ENCODE results near the gene TMPRSS13. TPM values are rescaled to one million over a fixed set of nuclear protein-coding genes. Genes with fewer than 3 reads are reported as not detected.

The TMPRSS13 gene
- polyA plus RNA-seq, 1 experiment = not detected

- Histone ChIP-seq H3K9me3 (ENCODE audit: control insufficient read depth, insufficient read depth, low read length) (no peaks in the 10 kb centered on the region), H3K4me3 (ENCODE audit: low read depth, low read length) (no peak overlapping the region), H3K27me3 (ENCODE audit: control insufficient read depth, insufficient read depth, low read length) (peaks cover 19% of the 10 kb centered on the region), H3K27ac (ENCODE audit: low read depth, low read length) (no peak overlapping the region)
- no peak for TF ChIP-seq CTCF (IDR thresholded peaks at IDR 0.05; ENCODE audit: low read depth, low read length)
- no peak for DNase-seq (ENCODE audit: low read depth, low spot score)
- CTCF ChIA-PET = interaction anchor here (3.2 kb wide), 1 partner anchor 14 kb away, joined by 16 read pairs; no protein-coding TSS in a partner anchor
- POLR2A ChIA-PET = no interaction called here
Measured at GRCh38 chr11:117933475-117933874, 4.3 kb upstream of the TMPRSS13 start.

GRCh38 chr11:117932947-117933346 lies 3.7 kb upstream of the TMPRSS13 start:
- no peak for TF ChIP-seq CTCF (IDR thresholded peaks at IDR 0.05; ENCODE audit: low read depth, low read length)
- Histone ChIP-seq H3K9me3 (ENCODE audit: control insufficient read depth, insufficient read depth, low read length) (no peaks in the 10 kb centered on the region), H3K27ac (ENCODE audit: low read depth, low read length) (no peak overlapping the region), H3K4me3 (ENCODE audit: low read depth, low read length) (no peak overlapping the region), H3K27me3 (ENCODE audit: control insufficient read depth, insufficient read depth, low read length) (peaks cover 24% of the 10 kb centered on the region)
- POLR2A ChIA-PET = no interaction called here
- no peak for DNase-seq (ENCODE audit: low read depth, low spot score)
- CTCF ChIA-PET = interaction anchor here (3.2 kb wide), 1 partner anchor 14 kb away, joined by 16 read pairs; no protein-coding TSS in a partner anchor

GRCh38 chr11:117932426-117932825 lies 3.2 kb upstream of the TMPRSS13 start:
- no peak for DNase-seq (ENCODE audit: low read depth, low spot score)
- Histone ChIP-seq H3K27ac (ENCODE audit: low read depth, low read length) (no peak overlapping the region), H3K27me3 (ENCODE audit: control insufficient read depth, insufficient read depth, low read length) (peaks cover 26% of the 10 kb centered on the region), H3K4me3 (ENCODE audit: low read depth, low read length) (no peak overlapping the region), H3K9me3 (ENCODE audit: control insufficient read depth, insufficient read depth, low read length) (no peaks in the 10 kb centered on the region)
- ChIA-PET CTCF (interaction anchor here (3.2 kb wide), 1 partner anchor 15 kb away, joined by 16 read pairs; no protein-coding TSS in a partner anchor), POLR2A (no interaction called here)
- no peak for TF ChIP-seq CTCF (IDR thresholded peaks at IDR 0.05; ENCODE audit: low read depth, low read length)

GRCh38 chr11:117931971-117932370 lies 2.8 kb upstream of the TMPRSS13 start:
- Histone ChIP-seq H3K27me3 (ENCODE audit: control insufficient read depth, insufficient read depth, low read length) (peaks cover 26% of the 10 kb centered on the region), H3K27ac (ENCODE audit: low read depth, low read length) (no peak overlapping the region), H3K4me3 (ENCODE audit: low read depth, low read length) (no peak overlapping the region), H3K9me3 (ENCODE audit: control insufficient read depth, insufficient read depth, low read length) (no peaks in the 10 kb centered on the region)
- DNase-seq (ENCODE audit: low read depth, low spot score) = no peak
- no peak for TF ChIP-seq CTCF (IDR thresholded peaks at IDR 0.05; ENCODE audit: low read depth, low read length)
- CTCF ChIA-PET = interaction anchor here (3.2 kb wide), 1 partner anchor 15 kb away, joined by 16 read pairs; no protein-coding TSS in a partner anchor
- POLR2A ChIA-PET = no interaction called here

- POLR2A ChIA-PET = no interaction called here
- no peak overlapping the region for H3K27ac ChIP-seq (ENCODE audit: low read depth, low read length)
- no peaks in the 10 kb centered on the region for H3K9me3 ChIP-seq (ENCODE audit: control insufficient read depth, insufficient read depth, low read length)
- CTCF ChIA-PET = interaction anchor here (3.2 kb wide), 1 partner anchor 16 kb away, joined by 16 read pairs; no protein-coding TSS in a partner anchor
- no peak for DNase-seq (ENCODE audit: low read depth, low spot score)
- peaks cover 26% of the 10 kb centered on the region for H3K27me3 ChIP-seq (ENCODE audit: control insufficient read depth, insufficient read depth, low read length)
- H3K4me3 ChIP-seq (ENCODE audit: low read depth, low read length) = no peak overlapping the region
- TF ChIP-seq CTCF (IDR thresholded peaks at IDR 0.05; ENCODE audit: low read depth, low read length) = no peak
Measured at GRCh38 chr11:117931331-117931950, 2.2 kb upstream of the TMPRSS13 start.

Data from AG04450 (cell line).